ENCODE measurements around the gene ZBTB43. TPM values are rescaled to one million over a fixed set of nuclear protein-coding genes. Genes with fewer than 3 reads are reported as not detected.
"Not testable (repeated sequence)": the region's sequence is repeated elsewhere in the genome, so short reads cannot be mapped to it uniquely, and the experiment has no call there.

Gene ZBTB43
- total RNA-seq, 6 experiments from 2014 or later, result 9.2 to 15.9 (median 13.6) TPM

DNA sequence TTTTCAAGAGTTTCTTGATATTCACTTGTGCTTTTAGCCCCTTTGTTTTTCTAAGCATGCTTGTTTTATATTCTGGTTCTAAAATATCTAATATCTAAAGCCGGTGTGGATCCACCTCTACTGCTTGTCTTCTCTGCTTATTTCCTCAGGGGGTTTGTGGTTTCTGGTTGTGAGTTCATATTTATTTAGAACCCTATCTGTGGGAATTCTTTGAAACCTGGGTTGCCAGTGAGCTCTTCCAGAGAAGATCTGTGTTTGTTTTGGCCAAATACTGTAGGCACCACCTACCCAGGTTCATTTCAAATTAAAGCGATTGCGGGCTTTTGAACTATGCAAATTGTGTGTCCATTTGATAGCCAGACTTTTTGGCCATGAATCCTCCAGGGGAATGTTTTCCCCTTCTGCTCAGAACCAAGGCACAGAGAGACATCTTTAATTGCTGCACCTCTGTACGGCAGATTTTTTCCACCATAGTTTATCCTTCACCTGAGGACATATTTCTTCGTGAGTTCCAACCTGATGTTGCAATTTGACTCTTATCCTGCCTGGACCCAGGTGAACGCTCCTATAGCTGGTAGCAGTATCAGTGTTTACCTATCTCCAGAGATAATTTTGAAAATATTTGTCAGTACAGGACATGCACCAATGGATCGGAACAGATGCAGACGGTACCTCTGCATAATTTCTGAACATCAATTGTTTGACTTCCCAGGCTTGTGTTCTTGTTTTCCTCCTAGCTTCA is 2.4 kb upstream of the ZBTB43 start:
- H3K36me3 Mint-ChIP-seq (ENCODE audit: low read depth), result peaks cover 12% of the 10 kb centered on the region
- peaks cover 4% of the 10 kb centered on the region for H3K27me3 Mint-ChIP-seq (ENCODE audit: insufficient read depth)
- no peak overlapping the region for H3K27ac Mint-ChIP-seq
- peaks cover 34% of the 10 kb centered on the region for H3K4me1 Mint-ChIP-seq (ENCODE audit: low read depth)
- TF ChIP-seq, protein P1, sequence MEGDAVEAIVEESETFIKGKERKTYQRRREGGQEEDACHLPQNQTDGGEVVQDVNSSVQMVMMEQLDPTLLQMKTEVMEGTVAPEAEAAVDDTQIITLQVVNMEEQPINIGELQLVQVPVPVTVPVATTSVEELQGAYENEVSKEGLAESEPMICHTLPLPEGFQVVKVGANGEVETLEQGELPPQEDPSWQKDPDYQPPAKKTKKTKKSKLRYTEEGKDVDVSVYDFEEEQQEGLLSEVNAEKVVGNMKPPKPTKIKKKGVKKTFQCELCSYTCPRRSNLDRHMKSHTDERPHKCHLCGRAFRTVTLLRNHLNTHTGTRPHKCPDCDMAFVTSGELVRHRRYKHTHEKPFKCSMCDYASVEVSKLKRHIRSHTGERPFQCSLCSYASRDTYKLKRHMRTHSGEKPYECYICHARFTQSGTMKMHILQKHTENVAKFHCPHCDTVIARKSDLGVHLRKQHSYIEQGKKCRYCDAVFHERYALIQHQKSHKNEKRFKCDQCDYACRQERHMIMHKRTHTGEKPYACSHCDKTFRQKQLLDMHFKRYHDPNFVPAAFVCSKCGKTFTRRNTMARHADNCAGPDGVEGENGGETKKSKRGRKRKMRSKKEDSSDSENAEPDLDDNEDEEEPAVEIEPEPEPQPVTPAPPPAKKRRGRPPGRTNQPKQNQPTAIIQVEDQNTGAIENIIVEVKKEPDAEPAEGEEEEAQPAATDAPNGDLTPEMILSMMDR (IDR thresholded peaks at IDR 0.05), result no peak
- DNase-seq, result no peak
- H3K9me3 Mint-ChIP-seq, result no peaks in the 10 kb centered on the region
- H3K4me3 Mint-ChIP-seq, result no peak overlapping the region

DNA sequence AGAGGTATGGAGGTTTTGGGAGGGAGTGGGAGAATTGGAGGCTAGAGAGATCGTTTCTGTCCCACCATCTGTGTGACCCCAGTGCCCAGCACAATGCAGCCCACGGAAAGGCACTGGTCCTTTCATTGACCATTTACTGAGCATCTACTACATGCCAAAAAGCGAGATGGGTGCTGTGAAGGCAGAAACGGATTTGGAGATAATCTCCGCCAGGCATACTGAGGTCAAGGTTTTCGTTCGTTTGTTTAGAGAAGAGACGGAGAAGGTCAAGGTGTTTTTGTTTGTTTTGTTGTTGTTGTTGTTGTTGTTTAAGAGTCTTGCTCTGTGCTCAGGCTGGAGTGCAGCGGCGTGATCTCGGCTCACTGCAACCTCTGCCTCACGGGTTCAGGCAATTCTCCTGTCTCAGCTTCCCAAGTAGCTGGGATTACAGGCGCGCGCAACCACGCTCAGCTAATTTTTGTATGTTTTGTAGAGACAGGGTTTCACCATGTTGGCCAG is 593 bp upstream of the ZBTB43 start:
- TF ChIP-seq, protein P1 (IDR thresholded peaks at IDR 0.05), result no peak
- no peaks in the 10 kb centered on the region for H3K9me3 Mint-ChIP-seq
- peak overlapping the region; percentile 96 for H3K4me3 Mint-ChIP-seq
- H3K36me3 Mint-ChIP-seq (ENCODE audit: low read depth), result peaks cover 12% of the 10 kb centered on the region
- peaks cover 4% of the 10 kb centered on the region for H3K27me3 Mint-ChIP-seq (ENCODE audit: insufficient read depth)
- H3K4me1 Mint-ChIP-seq (ENCODE audit: low read depth), result peaks cover 38% of the 10 kb centered on the region
- DNase-seq, result no peak
- H3K27ac Mint-ChIP-seq, result peak overlapping the region; percentile 90

DNA sequence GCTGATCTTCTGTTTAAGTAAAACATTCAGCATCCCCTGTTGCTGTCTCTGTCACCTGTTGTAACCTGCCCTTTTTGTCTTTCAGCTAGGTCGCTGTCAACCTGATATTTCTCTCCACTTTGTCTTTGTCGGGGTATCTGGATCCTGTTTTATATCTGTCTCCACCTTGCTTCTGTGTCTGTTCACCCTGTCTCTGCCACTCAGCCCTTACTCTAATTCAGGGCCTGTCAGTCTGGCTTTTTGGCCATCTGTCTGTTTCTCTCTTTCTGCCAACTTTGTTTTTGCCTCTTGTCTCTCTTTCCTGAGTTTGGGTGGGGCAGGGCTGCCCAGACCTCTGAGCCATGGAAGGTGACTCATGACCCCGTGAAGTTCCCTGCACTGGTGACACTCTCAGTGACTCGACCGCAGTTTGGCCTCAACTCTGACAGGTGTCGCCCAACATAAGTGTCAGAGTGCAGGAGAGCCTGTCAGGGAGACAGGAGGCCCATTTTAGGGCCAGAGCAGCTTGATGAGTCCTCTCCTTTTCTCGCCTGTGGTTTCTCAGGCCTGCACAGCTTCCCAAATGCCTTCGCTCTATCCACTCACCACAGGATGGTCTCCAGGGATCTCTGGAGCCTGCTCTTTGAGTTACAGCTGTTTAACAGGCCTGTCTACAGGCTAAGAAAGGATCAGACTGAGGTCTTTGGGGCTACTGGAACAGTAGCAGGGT is 868 bp downstream of the ZBTB43 start:
- H3K27ac Mint-ChIP-seq, result peak overlapping the region; percentile 95
- H3K9me3 Mint-ChIP-seq, result no peaks in the 10 kb centered on the region
- H3K4me3 Mint-ChIP-seq, result peak overlapping the region; percentile 96
- H3K27me3 Mint-ChIP-seq (ENCODE audit: insufficient read depth), result peaks cover 4% of the 10 kb centered on the region
- H3K4me1 Mint-ChIP-seq (ENCODE audit: low read depth), result peaks cover 38% of the 10 kb centered on the region
- H3K36me3 Mint-ChIP-seq (ENCODE audit: low read depth), result peaks cover 12% of the 10 kb centered on the region
- TF ChIP-seq, protein P1 (IDR thresholded peaks at IDR 0.05), result no peak
- peak; percentile 63 for DNase-seq

DNA sequence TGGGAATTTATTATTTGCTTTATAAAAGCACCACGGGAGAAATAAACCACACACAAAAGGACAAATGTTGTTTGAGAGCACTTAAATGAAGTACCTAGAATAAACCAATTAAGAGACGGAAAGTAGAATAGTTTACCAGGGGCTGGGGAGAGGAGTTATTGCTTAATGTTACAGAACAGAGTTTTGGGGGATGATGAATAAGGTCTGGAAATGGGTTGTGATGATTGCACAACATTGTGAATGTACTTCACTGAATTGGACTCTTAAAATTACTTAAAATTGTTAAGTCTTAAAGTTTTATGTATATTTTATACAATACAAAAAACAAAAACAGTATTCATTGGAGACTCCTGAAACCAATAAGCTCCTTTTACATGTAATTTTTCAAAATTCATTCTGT is 1.5 kb downstream of the ZBTB43 start:
- H3K4me1 Mint-ChIP-seq (ENCODE audit: low read depth), result peaks cover 38% of the 10 kb centered on the region
- DNase-seq, result no peak
- H3K27me3 Mint-ChIP-seq (ENCODE audit: insufficient read depth), result peaks cover 4% of the 10 kb centered on the region
- TF ChIP-seq, protein P1 (IDR thresholded peaks at IDR 0.05), result no peak
- H3K36me3 Mint-ChIP-seq (ENCODE audit: low read depth), result peaks cover 12% of the 10 kb centered on the region
- H3K27ac Mint-ChIP-seq, result peak overlapping the region; percentile 95
- H3K4me3 Mint-ChIP-seq, result peak overlapping the region; percentile 96
- no peaks in the 10 kb centered on the region for H3K9me3 Mint-ChIP-seq

DNA sequence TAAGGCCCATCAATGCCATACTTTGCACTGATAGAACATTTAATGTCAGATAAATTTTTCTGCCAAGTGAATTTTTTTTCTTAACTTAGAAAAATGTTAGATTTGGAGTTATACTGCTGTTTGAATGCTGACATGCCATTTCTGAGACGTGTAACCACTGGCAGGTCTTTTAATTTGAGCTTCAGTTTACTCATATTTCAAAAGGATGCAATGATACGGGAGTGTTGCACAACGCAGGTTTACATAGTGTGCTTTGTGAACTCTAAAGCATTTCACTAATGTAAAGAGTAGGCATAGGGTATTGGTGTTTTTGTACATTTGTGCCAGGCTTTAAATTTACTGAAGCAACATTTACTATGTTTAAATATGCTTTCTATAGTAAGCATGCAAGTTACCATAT is 4.2 kb downstream of the ZBTB43 start:
- Mint-ChIP-seq H3K36me3 (ENCODE audit: low read depth) (peaks cover 23% of the 10 kb centered on the region), H3K4me3 (no peak overlapping the region), H3K9me3 (no peaks in the 10 kb centered on the region), H3K27ac (no peak overlapping the region), H3K27me3 (ENCODE audit: insufficient read depth) (peaks cover 4% of the 10 kb centered on the region), H3K4me1 (ENCODE audit: low read depth) (peaks cover 35% of the 10 kb centered on the region)
- TF ChIP-seq, protein P1 (IDR thresholded peaks at IDR 0.05), result no peak
- no peak for DNase-seq

DNA sequence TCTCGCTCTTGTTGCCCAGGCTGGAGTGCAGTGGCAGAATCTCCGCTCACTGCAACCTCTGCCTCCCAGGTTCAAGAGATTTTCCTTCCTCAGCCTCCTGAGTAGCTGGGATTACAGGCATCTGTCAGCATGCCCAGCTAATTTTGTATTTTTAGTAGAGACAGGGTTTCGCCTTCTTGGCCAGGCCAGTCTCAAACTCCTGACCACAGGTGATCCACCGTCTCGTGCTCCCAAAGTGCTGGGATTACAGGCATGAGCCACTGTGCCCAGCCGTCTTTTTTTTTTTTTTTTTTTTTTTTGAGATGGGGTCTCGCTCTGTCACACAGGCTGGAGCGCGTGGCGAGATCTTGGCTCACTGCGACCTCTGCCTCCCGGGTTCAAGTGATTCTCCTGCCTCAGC is 5.4 kb downstream of the ZBTB43 start:
- H3K9me3 Mint-ChIP-seq; DNase-seq; H3K4me3 Mint-ChIP-seq; H3K27ac Mint-ChIP-seq; H3K27me3 Mint-ChIP-seq (ENCODE audit: insufficient read depth): not testable (repeated sequence)
- Mint-ChIP-seq H3K36me3 (ENCODE audit: low read depth) (peaks cover 32% of the 10 kb centered on the region), H3K4me1 (ENCODE audit: low read depth) (peaks cover 26% of the 10 kb centered on the region)

All from HFFc6 (cell line).